Astrocyte of the cerebellum (primary cell): ENCODE measurements around the gene GASK1A.

Source experiments
- DNase-seq: peaks from one replicate; pipeline ENCODE4 v3.0.0-alpha.2; 2011; ENCODE audit warnings: low read depth
- H3K4me3 ChIP-seq: 2 replicates; pipeline ENCODE4 v1.5.1; 2011; ENCODE audit warnings: mild to moderate bottlenecking, low read depth, low read length, moderate library complexity
- in situ Hi-C: cut with HindIII; loops from 2 replicates; pipeline ENCODE4 v1.10.0; 2017; ENCODE audit warnings: low sequenced_read_pairs
- TF ChIP-seq, protein P1 (sequence below): IDR thresholded peaks from 2 replicates; pipeline ENCODE4 v1.5.1; 2012; ENCODE audit warnings: low read length, low read depth, moderate library complexity, mild to moderate bottlenecking; ENCODE audit errors: missing control alignments

Gene GASK1A

DNA sequence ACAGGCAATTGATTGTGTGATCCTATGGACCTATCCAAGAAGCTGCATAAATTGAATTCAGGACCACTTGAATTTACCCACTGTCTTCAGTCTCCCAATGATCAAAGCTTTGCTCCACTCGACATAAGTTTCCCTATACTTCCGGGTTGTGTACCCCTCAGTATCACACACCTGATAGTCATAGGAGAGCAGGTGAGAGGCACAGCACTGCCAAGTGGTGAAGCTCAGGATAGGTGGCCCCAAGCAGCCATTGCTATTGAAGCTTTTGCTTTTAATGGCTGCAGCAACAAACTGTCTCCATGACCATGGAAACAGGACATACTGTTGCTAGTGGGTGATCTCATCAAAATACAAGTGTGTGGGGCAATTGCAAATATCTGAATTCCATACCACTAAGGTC is 27.7 kb downstream of the GASK1A start:
- H3K4me3 ChIP-seq, result no peak overlapping the region
- TF ChIP-seq, protein P1, sequence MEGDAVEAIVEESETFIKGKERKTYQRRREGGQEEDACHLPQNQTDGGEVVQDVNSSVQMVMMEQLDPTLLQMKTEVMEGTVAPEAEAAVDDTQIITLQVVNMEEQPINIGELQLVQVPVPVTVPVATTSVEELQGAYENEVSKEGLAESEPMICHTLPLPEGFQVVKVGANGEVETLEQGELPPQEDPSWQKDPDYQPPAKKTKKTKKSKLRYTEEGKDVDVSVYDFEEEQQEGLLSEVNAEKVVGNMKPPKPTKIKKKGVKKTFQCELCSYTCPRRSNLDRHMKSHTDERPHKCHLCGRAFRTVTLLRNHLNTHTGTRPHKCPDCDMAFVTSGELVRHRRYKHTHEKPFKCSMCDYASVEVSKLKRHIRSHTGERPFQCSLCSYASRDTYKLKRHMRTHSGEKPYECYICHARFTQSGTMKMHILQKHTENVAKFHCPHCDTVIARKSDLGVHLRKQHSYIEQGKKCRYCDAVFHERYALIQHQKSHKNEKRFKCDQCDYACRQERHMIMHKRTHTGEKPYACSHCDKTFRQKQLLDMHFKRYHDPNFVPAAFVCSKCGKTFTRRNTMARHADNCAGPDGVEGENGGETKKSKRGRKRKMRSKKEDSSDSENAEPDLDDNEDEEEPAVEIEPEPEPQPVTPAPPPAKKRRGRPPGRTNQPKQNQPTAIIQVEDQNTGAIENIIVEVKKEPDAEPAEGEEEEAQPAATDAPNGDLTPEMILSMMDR, result no peak
- DNase-seq, result no peak
- in situ Hi-C loops, result no loop called here

DNA sequence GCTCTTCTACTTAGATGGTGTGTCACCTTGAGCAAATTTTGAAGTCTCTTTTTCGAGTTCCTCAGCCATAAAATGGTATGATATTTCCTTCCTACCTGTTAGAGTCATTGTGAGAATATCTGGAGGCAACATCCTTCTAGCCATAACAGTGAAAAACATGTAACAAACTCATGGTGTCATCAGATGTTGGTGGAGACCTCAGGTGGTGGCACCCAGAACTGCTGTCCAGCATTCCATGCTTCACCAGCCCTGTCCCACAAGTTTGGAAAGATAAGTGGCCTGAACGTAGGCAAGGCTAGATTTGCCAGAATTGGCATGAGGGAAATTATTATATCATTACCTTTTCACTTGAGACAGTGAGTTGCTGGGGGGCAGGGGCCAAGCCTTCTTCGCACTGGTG is 30.4 kb downstream of the GASK1A start:
- in situ Hi-C loops, result no loop called here
- H3K4me3 ChIP-seq, result no peak overlapping the region
- TF ChIP-seq, protein P1, result no peak
- no peak for DNase-seq

DNA sequence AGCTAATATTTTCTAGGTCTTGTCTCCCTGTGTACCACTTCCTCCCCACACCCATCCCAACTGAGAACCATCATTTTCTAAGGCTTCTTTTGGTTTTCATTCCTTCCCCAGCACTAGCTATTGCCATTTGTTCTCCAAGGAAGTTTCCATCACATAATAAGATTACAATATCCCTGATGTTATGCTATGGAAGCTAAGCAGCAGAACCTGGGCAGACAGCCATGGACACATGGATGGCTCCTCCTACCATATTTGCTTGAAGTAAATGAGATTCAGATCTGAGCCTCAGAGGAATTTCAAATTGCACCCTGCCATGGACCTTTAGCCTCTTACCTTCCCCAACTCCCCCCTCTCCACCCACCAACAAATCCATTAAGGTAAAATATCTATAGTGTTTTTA is 31.5 kb downstream of the GASK1A start:
- TF ChIP-seq, protein P1, result no peak
- in situ Hi-C loops, result no loop called here
- DNase-seq, result no peak
- H3K4me3 ChIP-seq, result no peak overlapping the region

DNA sequence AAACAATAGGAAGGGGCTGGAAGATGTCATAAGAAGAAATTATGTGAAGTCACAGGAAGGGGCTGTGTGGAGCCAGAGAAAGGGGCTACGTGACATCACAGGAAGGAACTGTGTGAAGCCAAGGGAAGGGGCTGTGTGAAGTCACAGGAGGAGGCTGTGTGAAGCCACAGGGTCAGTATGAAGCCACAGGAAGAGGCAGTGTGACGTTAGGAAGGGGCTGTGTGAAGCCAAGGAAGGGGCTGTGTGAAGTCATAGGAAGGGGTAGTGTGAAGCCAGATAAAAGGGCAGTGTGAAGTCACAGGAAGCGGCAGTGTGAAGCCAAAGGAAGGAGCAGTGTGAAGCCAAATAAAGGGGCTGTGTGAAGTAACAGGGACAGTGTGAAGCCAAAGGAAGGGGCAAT is 32.5 kb downstream of the GASK1A start:
- TF ChIP-seq, protein P1, result no peak
- H3K4me3 ChIP-seq, result no peak overlapping the region
- in situ Hi-C loops, result no loop called here
- DNase-seq, result no peak

DNA sequence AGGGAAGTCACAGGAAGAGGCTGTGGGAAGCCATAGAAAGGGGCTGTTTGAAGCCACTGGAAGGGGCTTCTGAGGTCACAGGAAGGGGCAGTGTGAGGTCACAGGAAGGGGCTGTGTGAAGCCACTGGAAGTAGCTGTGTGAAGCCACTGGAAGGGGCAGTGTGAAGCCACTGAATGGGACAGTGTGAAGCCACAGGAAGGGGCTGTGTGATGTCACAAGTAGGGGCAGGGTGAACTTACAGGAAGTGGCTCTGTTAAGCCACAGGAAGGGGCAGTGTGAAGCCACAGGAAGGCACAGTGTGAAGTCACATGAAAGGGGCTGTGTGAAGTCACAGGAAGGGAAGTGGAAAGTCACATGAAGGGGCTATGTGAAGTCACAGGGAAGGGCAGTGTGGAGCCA is 33.1 kb downstream of the GASK1A start:
- no peak for DNase-seq
- TF ChIP-seq, protein P1, result no peak
- no peak overlapping the region for H3K4me3 ChIP-seq
- in situ Hi-C loops, result no loop called here

DNA sequence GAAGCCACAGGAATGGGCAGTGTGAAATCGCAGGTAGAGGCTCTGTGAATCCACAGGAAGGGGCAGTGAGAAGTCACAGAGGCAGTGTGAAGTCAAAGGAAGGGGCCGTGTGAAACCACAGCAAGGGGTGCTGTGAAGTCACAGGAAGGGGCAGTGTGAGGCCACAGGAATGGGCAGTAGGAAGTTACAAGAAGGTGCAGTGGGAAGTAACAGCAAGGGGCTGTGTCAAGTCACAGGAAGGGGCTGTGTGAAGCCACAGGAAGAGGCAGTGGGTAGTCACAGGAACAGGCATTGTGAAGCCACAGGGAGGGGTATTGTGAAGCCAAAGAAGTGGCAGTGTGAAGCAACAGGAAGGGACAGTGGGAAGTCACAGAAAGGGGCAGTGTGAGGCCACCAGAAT is 34.1 kb downstream of the GASK1A start:
- no peak for DNase-seq
- no peak overlapping the region for H3K4me3 ChIP-seq
- TF ChIP-seq, protein P1, result no peak
- in situ Hi-C loops, result no loop called here

DNA sequence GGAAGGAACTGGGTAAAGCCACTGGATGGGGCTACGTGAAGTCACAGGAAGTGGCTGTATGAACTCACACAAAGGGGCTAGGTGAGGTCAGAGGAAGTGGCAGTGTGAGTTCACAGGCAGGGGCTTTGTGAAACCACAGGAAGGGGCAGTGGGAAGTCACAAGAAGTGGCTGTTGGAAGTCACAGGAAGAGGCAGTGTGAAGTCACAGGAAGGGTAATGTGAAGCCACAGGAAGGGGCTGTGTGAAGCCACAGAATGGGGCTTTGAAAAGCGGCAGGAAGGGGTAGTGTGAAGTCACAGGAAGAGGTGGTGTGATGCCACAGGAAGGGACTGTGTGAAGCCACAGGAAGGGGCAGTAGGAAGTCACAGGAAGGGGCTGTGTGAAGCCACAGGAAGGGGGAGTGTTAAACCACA is 34.6 kb downstream of the GASK1A start:
- in situ Hi-C loops, result no loop called here

More for the DNA sequence above, 34.6 kb downstream of the GASK1A start:
- TF ChIP-seq, protein P1, result no peak
- no peak overlapping the region for H3K4me3 ChIP-seq
- DNase-seq, result no peak
